ENCODE results near the gene TTC24.
A peak's percentile ranks its signal among the peaks of the same experiment; 100 is the strongest.
"Not testable (repeated sequence)": the region's sequence is repeated elsewhere in the genome, so short reads cannot be mapped to it uniquely, and the experiment has no call there.

TTC24 gene

DNA sequence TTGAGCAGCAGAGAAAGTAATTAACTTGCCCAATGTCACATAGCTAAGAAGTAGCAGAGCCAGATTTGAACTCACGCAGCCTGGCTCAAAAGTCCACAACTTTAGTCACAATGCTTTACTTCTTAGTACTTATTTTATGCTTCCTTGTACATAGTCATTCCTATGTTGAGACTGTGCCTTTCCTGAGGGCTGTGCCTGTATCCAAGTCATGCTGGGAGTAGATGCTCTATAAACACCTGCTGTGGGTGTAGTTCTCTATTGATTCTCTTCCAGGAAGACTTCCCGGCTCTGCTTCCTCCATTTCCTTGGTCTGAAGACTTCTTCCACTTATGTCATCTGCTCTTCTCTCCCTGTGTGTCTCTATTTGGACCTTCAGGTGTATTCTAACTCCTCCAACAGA, 23.8 kb upstream of the TTC24 start:
- no peak for DNase-seq

DNA sequence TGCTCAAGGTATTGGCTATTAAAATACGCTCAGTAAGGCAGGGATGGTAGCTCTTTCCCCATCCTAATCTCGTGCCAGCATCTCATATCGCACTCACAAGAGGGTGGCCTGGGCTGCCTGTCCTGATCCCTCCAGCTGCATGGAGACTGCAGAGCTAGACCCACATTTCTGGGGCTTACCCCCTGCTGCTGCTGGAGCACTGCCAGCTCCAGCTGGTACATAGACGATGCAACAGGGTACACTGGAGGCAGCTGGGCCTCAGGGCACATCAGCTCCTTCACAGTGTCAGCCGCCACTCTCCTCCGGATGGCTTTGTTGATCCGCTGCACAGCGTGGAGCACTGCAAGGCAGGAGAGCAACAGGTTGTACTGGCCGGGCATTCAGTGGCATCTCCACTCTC, 23.2 kb upstream of the TTC24 start:
- no peak for DNase-seq

DNA sequence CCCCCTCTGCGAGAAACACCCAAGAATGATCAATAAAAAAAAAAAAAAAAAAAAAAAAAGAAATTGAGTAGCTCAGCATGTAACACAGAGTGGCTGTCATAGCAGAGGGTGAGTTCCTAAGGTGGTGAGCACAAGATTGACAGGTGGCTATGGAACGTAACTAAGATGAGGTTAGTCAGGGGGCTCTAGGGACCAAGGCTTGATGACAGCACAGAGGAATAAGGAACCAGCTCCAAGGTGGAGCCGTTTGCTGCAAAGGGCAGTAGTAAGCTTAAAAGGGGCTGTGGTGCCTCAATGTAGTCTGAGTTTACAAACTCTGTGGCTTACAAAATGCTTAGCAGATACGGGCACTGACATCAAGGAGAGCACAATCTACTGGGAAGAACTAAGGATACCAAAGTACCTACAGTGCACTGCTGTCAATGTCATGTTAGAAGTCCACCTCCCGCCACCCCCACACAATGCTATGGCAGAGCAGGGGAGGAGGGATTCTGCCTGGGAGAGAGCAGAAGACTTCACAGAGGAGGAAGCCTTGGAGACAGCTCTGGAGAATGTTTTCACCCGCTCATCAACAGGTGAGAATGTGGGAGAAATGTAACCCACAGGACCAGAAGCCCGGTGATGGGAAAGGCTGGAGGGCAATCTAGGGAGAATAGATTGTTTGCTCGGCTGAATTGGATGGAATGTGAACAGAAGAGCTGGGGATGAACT, 20.3 kb upstream of the TTC24 start:
- no peak for DNase-seq

DNA sequence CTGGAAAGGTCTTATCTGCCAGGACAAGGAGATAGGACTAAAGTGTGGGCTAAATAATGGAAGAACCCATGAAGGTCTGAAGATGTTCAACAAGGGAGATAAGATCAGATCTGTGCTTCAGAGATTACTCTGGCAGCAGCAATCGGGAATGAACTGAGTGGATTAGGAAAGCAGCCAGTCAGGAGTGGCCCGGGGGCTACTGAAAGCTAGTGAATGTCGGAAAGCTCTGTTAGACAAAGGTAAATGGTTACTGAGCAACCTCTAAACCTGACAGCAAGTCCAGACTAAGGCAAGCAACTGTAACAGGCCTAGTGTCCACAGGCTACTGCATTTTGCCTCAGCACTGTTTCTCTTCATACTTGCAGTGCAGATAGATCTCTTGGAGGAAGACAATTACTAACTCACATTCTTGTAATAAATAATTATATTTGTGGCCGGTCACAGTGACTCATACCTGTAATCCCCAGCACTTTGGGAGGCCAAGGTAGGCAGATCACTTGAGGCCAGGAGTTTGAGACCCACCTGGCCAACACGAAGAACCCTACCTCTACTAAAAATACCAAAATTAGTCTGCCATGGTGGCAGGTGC, 19.6 kb upstream of the TTC24 start:
- DNase-seq, result no peak

DNA sequence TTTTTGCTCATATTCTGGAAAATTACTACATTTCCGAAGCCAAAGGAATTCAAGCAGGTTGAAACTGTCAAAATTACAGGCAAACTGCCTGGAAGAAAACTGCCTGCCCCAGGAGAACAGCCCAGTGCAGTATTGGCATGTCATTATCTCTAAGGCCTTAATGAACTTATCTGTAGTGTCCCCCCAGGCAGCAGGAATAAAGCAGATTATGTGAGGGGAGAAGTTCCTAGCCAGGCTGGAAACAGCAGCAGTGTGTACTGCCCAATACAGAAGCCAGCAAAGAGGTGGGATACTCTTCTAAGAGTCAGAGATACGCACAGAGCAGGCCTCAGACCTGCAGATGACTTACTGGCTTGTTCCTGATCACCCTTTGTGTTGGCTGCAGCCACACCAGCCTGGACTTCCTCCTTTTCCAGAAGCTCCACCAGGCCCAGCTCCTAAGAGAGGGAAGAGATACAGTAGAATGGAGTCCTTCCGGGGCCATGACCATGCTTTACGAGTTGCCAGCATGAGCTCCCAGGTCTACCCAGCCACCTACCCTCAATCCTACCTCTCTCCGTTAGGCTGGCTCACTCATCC, 18.8 kb upstream of the TTC24 start:
- no peak for DNase-seq

DNA sequence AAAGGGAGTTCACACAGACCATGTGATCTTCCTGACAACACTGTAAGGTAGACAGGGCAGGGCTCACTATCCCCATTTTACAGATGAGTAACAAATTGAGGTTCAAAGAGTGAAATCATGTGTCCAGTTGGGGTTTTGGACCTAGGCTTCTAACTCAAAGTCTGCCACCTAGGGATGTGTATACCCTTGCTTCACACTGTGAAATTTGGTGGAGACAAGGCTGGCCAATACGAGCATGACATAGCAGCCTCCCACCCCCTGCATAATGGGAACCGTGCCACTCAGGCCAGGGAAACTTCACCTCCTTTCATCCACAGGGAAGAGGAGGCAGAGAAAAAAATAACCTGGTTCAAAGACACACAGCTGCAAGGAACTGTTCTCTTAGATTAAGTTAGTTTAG, 14.0 kb upstream of the TTC24 start:
- no peak for DNase-seq

DNA sequence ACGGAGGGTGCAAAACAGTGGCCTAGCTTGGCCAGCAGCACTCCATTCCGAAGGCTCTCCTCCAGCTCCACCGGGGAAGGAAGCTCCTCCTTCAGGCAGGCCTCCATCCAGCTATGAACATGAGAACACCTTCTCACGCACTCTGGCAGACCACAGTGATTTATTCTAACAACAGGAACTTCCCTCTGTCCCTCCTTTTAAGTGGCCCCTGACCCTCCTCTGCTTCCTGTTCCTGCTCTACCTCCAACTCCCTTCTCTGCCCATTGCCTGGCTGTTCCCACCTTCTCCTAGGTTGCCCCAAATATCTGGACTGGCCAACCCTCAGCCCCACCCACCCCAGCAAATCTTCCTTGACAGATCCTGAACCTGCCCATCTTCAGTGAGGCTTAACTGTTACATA, 13.1 kb upstream of the TTC24 start:
- DNase-seq, result no peak

DNA sequence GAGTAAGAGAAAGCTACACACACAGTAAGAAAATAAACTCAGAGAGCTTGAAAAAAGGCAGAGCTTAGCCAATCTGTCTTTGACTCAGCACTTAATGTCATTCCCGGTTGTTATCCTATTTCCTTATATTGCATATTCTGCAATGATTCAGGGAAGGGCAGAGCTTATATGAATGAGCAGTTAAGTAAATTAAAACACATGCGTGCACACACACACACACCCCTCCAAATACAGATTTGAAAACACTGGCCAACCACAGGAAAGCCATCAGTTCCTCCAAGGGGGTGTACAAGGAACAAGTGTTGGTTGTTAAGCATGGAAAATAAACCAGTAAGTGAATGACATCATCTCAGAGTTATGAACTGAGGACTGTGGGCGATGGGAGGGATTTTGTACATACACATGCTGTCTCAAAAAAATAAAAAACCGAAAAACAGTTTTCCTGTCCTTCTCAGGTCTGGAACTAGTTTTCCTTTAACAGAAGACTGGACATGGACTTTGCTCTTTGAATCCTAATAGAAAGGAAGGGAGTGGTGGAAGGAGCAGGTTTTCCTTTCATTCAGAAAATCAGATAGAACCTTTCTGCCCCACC, 8.2 kb upstream of the TTC24 start:
- DNase-seq, result peak; percentile 48

DNA sequence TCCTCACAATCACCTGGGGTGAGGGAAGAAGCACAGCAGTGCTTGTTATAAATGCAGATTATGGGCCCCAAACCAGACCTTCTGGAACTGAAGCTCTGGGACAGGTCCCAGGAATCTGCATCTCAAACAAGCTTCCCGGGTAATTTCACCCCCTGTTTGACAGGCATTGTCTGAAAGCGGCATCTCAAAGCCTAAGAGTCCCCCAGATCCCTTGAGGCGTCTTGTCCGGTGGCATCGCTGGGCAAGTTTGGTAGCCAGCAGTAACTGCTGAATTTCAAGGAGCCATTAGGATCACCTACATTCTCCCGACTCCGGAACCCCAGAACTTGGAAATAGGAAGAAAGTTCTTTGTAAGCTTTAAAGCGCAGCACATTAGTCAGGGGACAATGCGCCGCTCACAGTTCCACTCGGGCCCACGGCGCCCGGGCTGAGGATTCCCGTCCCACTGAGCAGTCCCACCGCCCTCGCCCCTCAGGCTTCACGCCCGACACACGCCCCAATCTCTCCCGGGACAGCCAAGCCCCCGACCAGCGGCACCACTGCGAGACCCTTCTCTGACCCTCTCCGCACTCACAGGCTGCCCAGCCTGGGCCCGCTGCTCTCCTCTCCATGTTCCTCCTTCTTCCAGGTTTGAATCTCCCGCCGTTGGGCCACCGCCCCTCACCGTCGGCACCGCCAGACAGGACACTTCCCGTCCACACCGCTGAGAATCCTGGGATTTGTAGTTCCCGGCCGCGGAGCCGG, 7.4 kb upstream of the TTC24 start, which contains the start of gene IQGAP3:
TSS of gene IQGAP3 (minus strand) at position 647 of the 744 bp plus-strand sequence. CDS start at position 611, 36 bp downstream.
- peak; percentile 83 for DNase-seq

DNA sequence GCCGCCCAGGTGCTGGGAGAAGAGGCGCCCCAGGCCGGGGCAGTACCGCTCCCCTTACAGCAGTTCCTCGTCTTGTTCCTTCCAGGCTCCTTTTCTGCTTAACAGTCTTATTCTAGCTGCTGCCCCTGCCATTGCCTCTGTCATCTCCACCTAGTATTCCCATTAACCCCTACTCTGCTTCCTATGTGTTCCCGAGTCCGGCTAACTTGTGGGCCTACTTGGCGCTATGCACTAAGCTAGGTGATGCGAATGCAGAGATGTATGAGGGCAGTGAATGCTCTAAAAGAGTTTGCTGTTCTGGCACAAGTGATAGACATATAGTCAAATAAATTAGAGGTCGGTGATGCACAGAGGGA, 6.9 kb upstream of the TTC24 start:
- no peak for DNase-seq

DNA sequence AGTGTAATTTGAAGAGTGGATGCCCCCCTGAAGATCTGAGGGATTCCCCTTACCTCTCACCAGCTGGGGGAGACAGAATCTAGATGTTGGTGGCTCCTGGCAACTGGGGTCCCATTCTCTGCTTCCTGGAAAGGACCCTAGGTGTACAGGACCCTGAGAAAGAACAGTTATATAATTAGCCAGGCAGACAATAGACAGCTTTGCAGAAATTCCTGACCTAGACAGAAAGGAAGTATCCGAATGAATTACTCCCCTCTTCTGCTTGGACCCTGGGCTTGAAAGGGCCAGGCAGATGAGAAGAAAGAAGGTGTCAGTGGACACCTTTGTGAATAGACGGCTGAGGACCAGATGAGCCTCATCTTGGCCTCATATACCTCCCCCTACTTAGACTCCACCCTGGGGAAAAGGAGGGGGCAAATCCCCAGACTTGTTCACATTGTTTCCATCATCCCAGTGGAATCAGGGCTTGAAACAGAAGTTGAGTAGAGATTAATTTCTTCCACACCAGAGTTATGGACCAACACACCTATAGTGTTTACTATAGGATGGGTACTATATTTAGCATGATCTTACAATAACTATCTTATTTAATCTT, 5.4 kb upstream of the TTC24 start:
- no peak for DNase-seq

DNA sequence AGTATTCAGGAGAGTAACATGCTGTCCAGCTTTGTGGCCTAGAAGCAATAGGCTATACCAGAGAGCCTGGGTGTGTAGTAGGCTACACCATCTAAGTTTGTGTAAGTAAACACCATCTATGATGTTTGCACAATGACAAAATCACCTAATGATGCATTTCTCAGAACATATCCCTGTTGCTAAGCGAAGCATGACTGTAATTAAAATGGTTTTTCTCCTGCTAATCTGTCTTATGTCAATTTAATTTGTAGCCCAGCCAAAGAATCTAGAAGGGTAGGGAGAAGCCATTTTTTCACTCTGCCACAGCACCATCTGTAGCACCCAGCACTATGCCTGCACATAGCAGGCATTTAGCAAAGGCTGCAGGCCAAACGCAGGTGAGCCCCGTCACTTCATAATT, 2.0 kb upstream of the TTC24 start:
- no peak for DNase-seq

DNA sequence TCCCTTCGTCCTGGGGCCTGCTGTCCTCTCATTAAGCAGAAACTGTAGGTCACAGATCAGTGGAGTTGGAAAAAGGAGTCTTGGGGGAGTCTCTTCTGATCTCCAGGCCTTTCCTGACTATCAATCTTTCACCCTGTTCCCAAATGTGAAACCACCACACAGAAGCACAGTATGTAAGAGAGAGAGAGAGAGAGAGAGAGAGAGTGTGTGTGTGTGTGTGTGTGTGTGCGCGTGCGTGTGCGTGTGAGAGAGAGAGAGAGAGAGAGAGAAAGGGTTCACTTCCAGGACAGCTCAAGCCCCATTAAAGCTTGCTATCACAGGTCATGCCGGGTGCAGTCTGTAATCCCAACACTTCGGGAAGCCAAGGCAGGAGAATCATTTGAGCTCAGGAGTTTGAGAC, 1.5 kb upstream of the TTC24 start:
- no peak for DNase-seq

DNA sequence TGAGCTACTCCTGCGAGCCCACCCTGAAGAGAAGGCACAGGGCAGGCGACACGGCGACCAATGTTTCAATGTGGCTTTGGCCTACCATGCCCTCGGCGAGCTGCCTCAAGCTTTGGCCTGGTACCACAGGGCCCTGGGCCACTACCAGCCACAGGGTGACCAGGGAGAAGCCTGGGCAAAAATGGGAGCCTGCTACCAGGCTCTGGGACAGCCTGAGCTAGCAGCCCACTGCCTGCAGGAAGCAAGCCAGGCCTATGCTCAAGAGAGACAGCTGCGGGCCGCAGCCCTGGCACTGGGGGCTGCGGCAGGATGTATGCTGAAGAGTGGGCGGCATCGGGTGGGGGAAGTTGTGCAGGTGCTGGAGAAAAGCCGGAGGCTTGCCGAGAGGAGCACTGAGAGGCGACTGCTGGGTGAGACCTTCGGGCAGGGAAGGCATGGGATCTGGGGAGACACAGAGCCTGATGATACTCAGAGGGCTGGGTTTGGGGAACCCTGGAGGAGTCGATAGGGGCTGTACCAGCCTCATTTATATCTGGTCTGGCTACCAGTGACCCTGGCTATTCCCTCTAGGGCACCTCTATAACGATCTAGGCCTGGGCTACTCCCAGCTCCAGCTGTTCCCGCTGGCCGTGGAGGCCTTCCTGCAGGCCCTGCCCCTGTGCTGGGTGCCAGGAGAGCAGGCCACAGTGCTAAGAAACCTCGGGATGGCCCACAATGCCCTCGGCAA, 2.3 kb downstream of the TTC24 start:
- no peak for DNase-seq

DNA sequence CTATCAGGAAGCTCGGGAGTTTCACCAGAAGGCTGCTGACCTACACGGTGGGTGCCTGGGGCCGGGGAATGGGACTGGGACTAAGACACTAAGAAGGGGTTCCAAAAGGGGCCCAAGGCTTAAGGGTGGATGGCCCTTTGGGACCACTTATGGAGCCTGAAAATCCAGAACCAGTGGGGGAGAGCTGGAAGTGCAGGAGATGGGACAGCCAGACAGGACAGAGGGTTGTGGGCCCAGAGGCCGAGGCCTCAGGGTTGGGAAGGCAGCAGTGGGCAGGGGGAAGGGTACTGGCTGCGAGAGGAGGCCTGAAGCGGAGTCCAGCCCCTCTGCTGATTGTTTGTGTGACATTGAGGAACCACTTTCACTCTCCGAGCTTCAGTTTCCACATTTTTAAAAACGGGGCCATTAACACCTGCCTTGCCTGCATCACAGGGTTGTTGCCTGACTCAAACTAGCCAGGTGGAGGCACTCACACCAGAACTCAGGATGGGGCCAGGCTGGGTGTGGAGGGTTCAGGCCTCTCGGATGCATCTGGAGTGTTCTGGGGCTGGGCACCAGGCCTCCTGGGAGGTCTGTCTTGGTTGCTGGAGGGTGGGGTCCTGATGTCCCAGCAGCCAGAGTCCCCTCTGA, 3.0 kb downstream of the TTC24 start:
- no peak for DNase-seq

DNA sequence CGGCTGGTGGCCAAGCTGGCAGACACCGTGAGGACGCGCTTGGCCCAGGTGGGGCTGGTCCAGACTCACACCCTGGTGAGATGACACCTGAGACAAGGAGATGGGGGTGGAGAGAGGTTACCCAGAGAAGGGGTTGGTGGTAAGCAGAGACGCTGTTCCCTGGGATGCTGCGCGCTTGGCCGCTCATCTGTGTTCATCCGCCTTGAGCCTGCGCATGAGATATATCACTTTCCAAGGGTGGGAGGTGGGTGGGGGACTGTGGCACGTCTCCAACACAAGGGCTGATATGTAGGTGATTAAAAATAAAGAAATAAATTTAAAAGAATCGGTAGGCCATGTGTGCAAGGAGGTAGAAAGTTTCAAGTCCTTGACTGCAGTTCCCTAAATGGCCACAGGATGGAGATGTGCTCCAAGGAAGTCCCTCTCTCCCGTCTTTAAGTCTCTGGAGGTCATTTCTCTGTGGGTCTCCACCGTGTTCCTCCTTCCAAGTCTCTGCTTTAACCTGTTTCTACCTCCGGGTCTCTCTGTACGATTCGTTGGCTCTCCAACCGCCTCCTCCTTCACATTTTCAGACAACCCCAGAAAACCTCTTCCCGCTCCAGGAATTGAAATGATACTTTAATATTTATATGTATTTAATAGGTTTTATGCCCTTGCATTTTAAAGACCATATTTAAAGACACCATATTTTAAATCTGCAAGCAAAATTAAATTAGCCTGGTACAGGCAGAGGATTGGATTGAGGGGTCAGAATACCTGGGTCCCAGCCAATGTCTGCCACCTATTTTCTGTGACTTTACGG, 4.5 kb downstream of the TTC24 start:
- peak; percentile 50 for DNase-seq

DNA sequence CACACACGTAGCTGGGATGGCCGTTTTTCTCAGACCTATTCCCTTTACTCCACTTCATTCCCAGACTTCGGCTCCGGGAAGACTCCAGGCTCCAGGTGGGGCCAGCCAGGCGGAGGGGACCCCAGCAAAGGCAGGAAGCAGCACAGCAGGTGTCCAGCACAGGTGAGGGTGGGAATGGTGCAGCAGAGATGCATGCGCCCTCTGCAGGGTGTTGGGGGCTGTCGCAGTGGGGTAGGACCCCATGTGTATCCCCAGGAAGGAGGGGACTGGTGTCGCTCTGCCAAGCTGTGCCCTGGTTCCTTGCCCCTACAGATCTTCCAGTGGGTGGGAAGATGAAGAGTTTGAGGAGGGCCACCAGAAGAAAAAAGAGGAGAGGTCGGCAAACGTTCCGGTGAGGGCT, 5.3 kb downstream of the TTC24 start:
- no peak for DNase-seq

DNA sequence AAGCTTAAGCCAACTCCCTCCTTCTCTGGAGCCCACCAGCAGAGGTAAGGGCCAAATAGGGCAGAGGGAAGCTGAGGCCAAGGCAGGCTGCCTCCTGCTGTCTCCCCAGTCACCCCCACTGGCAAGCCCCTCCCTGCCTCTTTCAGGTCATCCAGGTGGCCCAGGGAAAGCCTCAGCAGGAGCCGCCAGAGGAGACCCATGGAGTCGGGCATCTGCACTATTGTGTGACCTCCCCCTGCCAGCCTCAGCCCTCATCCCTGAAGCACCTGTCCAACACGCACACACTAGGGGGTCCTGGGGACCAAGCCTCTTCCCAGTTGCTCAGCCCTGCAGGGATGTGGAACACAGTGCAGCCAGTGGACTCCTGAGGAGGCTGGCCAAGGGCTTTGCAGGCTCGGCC, 6.8 kb downstream of the TTC24 start:
- DNase-seq, result no peak

DNA sequence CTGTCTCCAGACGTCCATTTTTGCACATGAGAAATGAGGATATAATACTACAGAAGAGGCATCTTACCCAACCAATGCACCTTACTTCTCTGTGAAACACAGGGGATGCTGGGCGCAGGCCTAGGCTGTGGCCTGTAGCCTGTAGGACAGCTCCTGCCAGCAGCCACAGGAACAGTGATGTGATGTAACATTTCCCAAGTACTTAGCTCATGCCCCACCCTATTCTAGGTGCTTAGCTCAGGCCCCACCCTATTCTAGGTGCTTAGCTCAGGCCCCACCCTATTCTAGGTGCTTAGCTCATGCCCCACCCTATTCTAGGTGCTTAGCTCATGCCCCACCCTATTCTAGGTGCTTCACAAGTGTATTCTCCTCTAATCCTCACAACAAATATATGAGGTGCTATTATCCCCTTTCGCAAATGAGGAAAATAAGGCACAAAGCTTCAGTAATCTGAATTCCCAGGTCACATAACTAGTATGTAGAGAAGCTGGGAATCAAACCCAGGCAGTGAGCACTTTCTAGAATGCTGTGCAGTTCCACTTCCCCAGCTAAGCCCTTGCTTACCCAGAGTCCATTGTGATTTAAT, 7.5 kb downstream of the TTC24 start:
- DNase-seq, result no peak

DNA sequence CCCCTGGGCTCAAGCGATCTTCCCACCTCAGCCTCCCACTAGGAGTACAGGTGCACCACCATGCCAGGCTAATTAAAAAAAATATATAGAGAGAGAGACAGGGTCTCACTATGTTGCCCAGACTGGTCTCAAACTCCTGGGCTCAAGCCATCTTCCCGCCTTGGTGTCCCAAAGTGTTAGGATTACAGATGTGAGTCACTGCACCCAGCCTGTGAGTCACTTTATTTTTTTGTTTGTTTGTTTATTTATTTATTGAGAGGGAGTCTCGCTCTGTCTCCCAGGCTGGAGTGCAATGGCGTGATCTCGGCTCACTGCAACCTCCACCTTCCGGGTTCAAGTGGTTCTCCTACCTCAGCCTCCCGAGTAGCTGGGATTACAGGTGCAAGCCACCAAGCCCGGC, 8.4 kb downstream of the TTC24 start:
- not testable (repeated sequence) for DNase-seq

DNA sequence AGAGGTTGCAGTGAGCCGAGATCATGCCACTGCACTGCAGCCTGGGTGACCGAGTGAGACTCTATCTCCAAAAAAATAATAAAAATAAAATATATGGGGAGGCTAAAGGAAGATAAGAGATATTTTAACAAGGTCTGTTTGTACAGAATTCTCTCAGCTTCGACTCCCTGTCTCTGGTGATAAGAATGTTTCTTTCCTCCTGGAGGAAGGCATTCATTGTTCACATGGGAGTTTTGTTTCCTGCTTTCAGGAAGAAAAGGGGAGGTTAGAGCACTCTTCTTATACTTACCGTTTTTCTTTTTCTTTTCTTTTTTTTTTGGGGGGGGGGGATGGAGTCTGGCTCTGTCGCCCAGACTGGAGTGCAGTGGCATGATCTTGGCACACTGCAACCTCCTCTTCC, 10.0 kb downstream of the TTC24 start:
- no peak for DNase-seq

Data from NCI-H1048 (cell line).